GM23338 (cell line): Measurements from ENCODE around the gene MST1. TPM values are rescaled to one million over a fixed set of nuclear protein-coding genes. Genes with fewer than 3 reads are reported as not detected.

Experiments
- ATAC-seq: fragments of 200-7000 bp; cut with Tn5 transposase; 3 replicates; pipeline ENCODE4 v1.9.1; 2020
- DNase-seq: peaks from one replicate; pipeline ENCODE4 v3.0.0-alpha.2; 2015; ENCODE audit warnings: low spot score
- H2AFZ ChIP-seq: fragments of 200-600 bp; sonication (generic); 2 replicates; pipeline ENCODE4 v1.8.0; 2016; ENCODE audit warnings: antibody characterized with exemption, mild to moderate bottlenecking, moderate library complexity
- H3F3A ChIP-seq: fragments of 200-600 bp; sonication (generic); replicated peaks from 2 replicates; pipeline ENCODE4 v1.8.0; 2017; ENCODE audit warnings: antibody characterized with exemption, mixed run types, low read depth
- H3K27ac ChIP-seq: fragments of 200-600 bp; sonication (generic); 2 replicates; pipeline ENCODE4 v1.6.1; 2016; ENCODE audit warnings: low read depth
- H3K27me3 ChIP-seq: fragments of 200-600 bp; sonication (generic); 2 replicates; pipeline ENCODE4 v1.8.0; 2016; ENCODE audit warnings: mild to moderate bottlenecking, mixed run types, moderate library complexity; ENCODE audit not compliant: insufficient read depth
- H3K36me3 ChIP-seq: fragments of 200-600 bp; sonication (generic); 2 replicates; pipeline ENCODE4 v1.8.0; 2016; ENCODE audit warnings: mild to moderate bottlenecking; ENCODE audit not compliant: insufficient read depth
- H3K4me1 ChIP-seq: fragments of 200-600 bp; sonication (generic); 2 replicates; pipeline ENCODE4 v1.8.0; 2016; ENCODE audit warnings: mild to moderate bottlenecking, moderate library complexity; ENCODE audit not compliant: insufficient read depth
- H3K4me2 ChIP-seq: fragments of 200-600 bp; sonication (generic); 2 replicates; pipeline ENCODE4 v1.7.1; 2017; ENCODE audit warnings: mixed run types
- H3K4me3 ChIP-seq: fragments of 200-600 bp; sonication (generic); 2 replicates; pipeline ENCODE4 v1.6.1; 2016; ENCODE audit warnings: mixed run types
- H3K79me2 ChIP-seq: fragments of 200-600 bp; sonication (generic); replicated peaks from 2 replicates; pipeline ENCODE4 v1.8.0; 2017; ENCODE audit warnings: mild to moderate bottlenecking; ENCODE audit not compliant: insufficient read depth
- H3K9me2 ChIP-seq: fragments of 200-600 bp; sonication (generic); 2 replicates; pipeline ENCODE4 v1.8.0; 2017; ENCODE audit not compliant: insufficient read depth
- H4K20me1 ChIP-seq: fragments of 200-600 bp; sonication (generic); replicated peaks from 2 replicates; pipeline ENCODE4 v1.8.0; 2017; ENCODE audit warnings: mild to moderate bottlenecking; ENCODE audit not compliant: insufficient read depth
- H3K27ac Mint-ChIP-seq: 2 replicates; pipeline ENCODE4 v1.8.0; 2020; ENCODE audit warnings: inconsistent platforms, mild to moderate bottlenecking, moderate library complexity, mixed read lengths
- H3K27me3 Mint-ChIP-seq: 3 replicates; pipeline ENCODE4 v1.8.0; 2022; ENCODE audit warnings: low read depth, mild to moderate bottlenecking, moderate library complexity, mixed read lengths, inconsistent platforms; ENCODE audit not compliant: insufficient read depth, poor library complexity
- H3K36me3 Mint-ChIP-seq: 3 replicates; pipeline ENCODE4 v1.8.0; 2021; ENCODE audit warnings: low read depth, mild to moderate bottlenecking, inconsistent platforms, moderate library complexity, mixed read lengths
- H3K4me1 Mint-ChIP-seq: 3 replicates; pipeline ENCODE4 v1.8.0; 2020; ENCODE audit warnings: mild to moderate bottlenecking, inconsistent platforms, mixed read lengths
- H3K4me3 Mint-ChIP-seq: 3 replicates; pipeline ENCODE4 v1.8.0; 2021; ENCODE audit warnings: moderate library complexity, mild to moderate bottlenecking, inconsistent platforms, mixed read lengths
- H3K9me3 Mint-ChIP-seq: 3 replicates; pipeline ENCODE4 v1.8.0; 2020; ENCODE audit warnings: moderate library complexity, mild to moderate bottlenecking, inconsistent platforms, mixed read lengths
- CREB1 ChIP-seq: fragments of 250-450 bp; sonication (Bioruptor Pico); IDR thresholded peaks from 2 replicates; pipeline ENCODE4 v1.5.0; 2020; ENCODE audit warnings: low read depth, mild to moderate bottlenecking, moderate library complexity
- CTCF ChIP-seq, 2 experiments: fragments of 200-600 bp in 1 of 2; sonication (generic) in 1 of 2; conservative IDR thresholded peaks; 2 replicates each; pipeline versions ENCODE4 v1.5.1 to v1.6.1; 2016 to 2017; ENCODE audit warnings: antibody characterized with exemption in 2 of 2, low read depth in 2 of 2, mild to moderate bottlenecking in 2 of 2, moderate library complexity in 1 of 2
- ETS1 ChIP-seq: IDR thresholded peaks from 2 replicates; pipeline ENCODE4 v1.6.1; 2016; ENCODE audit warnings: antibody characterized with exemption
- EZH2 ChIP-seq: fragments of 200-600 bp; sonication (generic); IDR thresholded peaks from one replicate; pipeline ENCODE4 v1.8.0; 2017; ENCODE audit warnings: antibody characterized with exemption, mild to moderate bottlenecking, low read depth; ENCODE audit not compliant: unreplicated experiment
- EZH2phosphoT487 ChIP-seq: fragments of 200-600 bp; sonication (generic); IDR thresholded peaks from one replicate; pipeline ENCODE4 v1.8.1; 2018; ENCODE audit warnings: antibody characterized with exemption; ENCODE audit not compliant: unreplicated experiment
- JUNB ChIP-seq: IDR thresholded peaks from one replicate; pipeline ENCODE4 v1.6.1; 2016; ENCODE audit warnings: antibody characterized with exemption; ENCODE audit not compliant: unreplicated experiment
- NANOG ChIP-seq: IDR thresholded peaks from 2 replicates; pipeline ENCODE4 v1.6.1; 2016; ENCODE audit warnings: antibody characterized with exemption, borderline replicate concordance
- POLR2AphosphoS5 ChIP-seq: IDR thresholded peaks from 2 replicates; pipeline ENCODE4 v1.6.1; 2016; ENCODE audit warnings: antibody characterized with exemption, low read depth
- REST ChIP-seq: IDR thresholded peaks from one replicate; pipeline ENCODE4 v1.6.1; 2018; ENCODE audit warnings: antibody characterized with exemption; ENCODE audit not compliant: unreplicated experiment
- STAT1 ChIP-seq: IDR thresholded peaks from one replicate; pipeline ENCODE4 v1.6.1; 2016; ENCODE audit warnings: antibody characterized with exemption; ENCODE audit not compliant: unreplicated experiment
- ZNF114 ChIP-seq: fragments of 250-450 bp; sonication (Bioruptor Pico); IDR thresholded peaks from 2 replicates; pipeline ENCODE4 v1.5.0; 2020; ENCODE audit warnings: mild to moderate bottlenecking, moderate library complexity
- ZNF331 ChIP-seq: fragments of 250-450 bp; sonication (Bioruptor Pico); IDR thresholded peaks from 2 replicates; pipeline ENCODE4 v1.5.0; 2020; ENCODE audit warnings: low read depth, mild to moderate bottlenecking, moderate library complexity
- ZNF462 ChIP-seq: fragments of 250-450 bp; sonication (Bioruptor Pico); IDR thresholded peaks from 2 replicates; pipeline ENCODE4 v1.5.0; 2020; ENCODE audit warnings: mild to moderate bottlenecking, moderate library complexity
- polyA plus RNA-seq: library from polyadenylated mRNA; unstranded; fragments of >200 nt; fragmentation: Nextera tagmentation; extraction: Ambion mirVana; gene quantifications from 2 replicates; pipeline ENCODE4 v1.2.1, GENCODE V29; 2016
- total RNA-seq: library from RNA; depleted of rRNA; stranded (reverse); fragments of >200 nt; shearing (Covaris generic); gene quantifications from 2 replicates; pipeline ENCODE4 v1.2.3, GENCODE V29; 2014

The MST1 gene
- total and polyA plus RNA-seq, 2 experiments from 2014 or later: 5.9 to 11.1 TPM

- Histone ChIP-seq H3K36me3 (no peaks in the 10 kb centered on the region), H3F3A (no peaks in the 10 kb centered on the region), H2AFZ (no peak overlapping the region), H3K4me2 (no peak overlapping the region), H3K79me2 (no peaks in the 10 kb centered on the region), H3K27me3 (no peaks in the 10 kb centered on the region), H3K27ac (no peak overlapping the region), H4K20me1 (no peaks in the 10 kb centered on the region), H3K4me1 (no peaks in the 10 kb centered on the region), H3K9me2 (no peaks in the 10 kb centered on the region), H3K4me3 (no peak overlapping the region)
- H3K36me3 Mint-ChIP-seq: no peaks in the 10 kb centered on the region
- H3K27me3 Mint-ChIP-seq: peaks cover 18% of the 10 kb centered on the region
- no peaks in the 10 kb centered on the region for H3K9me3 Mint-ChIP-seq
- no peak for ATAC-seq
- no peak overlapping the region for H3K27ac Mint-ChIP-seq
- H3K4me1 Mint-ChIP-seq: no peaks in the 10 kb centered on the region; the same call in 2 of the 3 replicates
- H3K4me3 Mint-ChIP-seq: no peak overlapping the region
- no peak for DNase-seq
- TF ChIP-seq EZH2: no peak
- TF ChIP-seq CTCF (conservative IDR thresholded peaks at IDR 0.05; ENCODE audit: low read depth in 2 of 2): no peak
- no peak for TF ChIP-seq CREB1 (CRISPR knock-in tag)
- TF ChIP-seq ZNF114: no peak
- TF ChIP-seq ZNF331 (CRISPR knock-in tag): no peak
- no peak for TF ChIP-seq REST
- TF ChIP-seq ETS1: no peak
- TF ChIP-seq NANOG: no peak
- no peak for TF ChIP-seq POLR2AphosphoS5
- no peak for TF ChIP-seq ZNF462 (CRISPR knock-in tag)
- TF ChIP-seq STAT1: no peak
- TF ChIP-seq JUNB: no peak
- no peak for TF ChIP-seq EZH2phosphoT487
Observed at GRCh38 chr3:49657208-49657915, 31.9 kb downstream of the MST1 start.
